Osteocyte (in vitro differentiated cells): ENCODE data around the gene PLEKHA6. TPM values are rescaled to one million over a fixed set of nuclear protein-coding genes. Genes with fewer than 3 reads are reported as not detected.

Experiments used
- DNase-seq: peaks from one replicate; pipeline ENCODE4 v3.0.0; 2021; ENCODE audit warnings: mixed read lengths; ENCODE audit not compliant: unreplicated experiment; ENCODE audit errors: extremely low spot score
- H3K27ac Mint-ChIP-seq: one replicate; pipeline ENCODE4 v1.8.0; 2021; ENCODE audit warnings: mild to moderate bottlenecking, mixed read lengths; ENCODE audit not compliant: unreplicated experiment
- H3K27me3 Mint-ChIP-seq: one replicate; pipeline ENCODE4 v1.8.0; 2021; ENCODE audit warnings: mixed read lengths; ENCODE audit not compliant: unreplicated experiment
- H3K36me3 Mint-ChIP-seq: one replicate; pipeline ENCODE4 v1.8.0; 2021; ENCODE audit warnings: mixed read lengths; ENCODE audit not compliant: unreplicated experiment
- H3K4me1 Mint-ChIP-seq: one replicate; pipeline ENCODE4 v1.8.0; 2021; ENCODE audit warnings: mixed read lengths; ENCODE audit not compliant: unreplicated experiment
- H3K4me3 Mint-ChIP-seq: one replicate; pipeline ENCODE4 v1.8.0; 2021; ENCODE audit warnings: mild to moderate bottlenecking, moderate library complexity, mixed read lengths; ENCODE audit not compliant: unreplicated experiment
- H3K9me3 Mint-ChIP-seq: one replicate; pipeline ENCODE4 v1.8.0; 2021; ENCODE audit warnings: mixed read lengths; ENCODE audit not compliant: unreplicated experiment
- CTCF ChIP-seq: fragments of 200-600 bp; sonication (generic); IDR thresholded peaks from 2 replicates; pipeline ENCODE4 v1.5.0; 2021; ENCODE audit warnings: antibody characterized with exemption, mild to moderate bottlenecking, moderate library complexity
- total RNA-seq: library from RNA; stranded (reverse); gene quantifications from 2 replicates; pipeline ENCODE4 v1.2.1, GENCODE V29; 2021

Gene PLEKHA6
- total RNA-seq, 1 donor from 2014 or later, result 0.24 TPM

GRCh38 chr1:204196068-204196795 lies 163.5 kb downstream of the PLEKHA6 start, which contains the start of gene KISS1:
Gene KISS1, minus strand, starts transcription at chr1:204196491. Its CDS starts 3,615 bp downstream, at chr1:204192876.
- no peak within 1 kb of the TSS for H3K4me3 Mint-ChIP-seq
- H3K36me3 Mint-ChIP-seq, result no peaks in the 10 kb centered on the region
- no peaks in the 10 kb centered on the region for H3K9me3 Mint-ChIP-seq
- no peak within 1 kb of the TSS for H3K27ac Mint-ChIP-seq
- peaks cover 19% of the 10 kb centered on the region for H3K27me3 Mint-ChIP-seq
- DNase-seq, result no peak
- no peak for TF ChIP-seq CTCF
- H3K4me1 Mint-ChIP-seq, result peaks cover 11% of the 10 kb centered on the region

- H3K27ac Mint-ChIP-seq, result no peak overlapping the region
- DNase-seq, result no peak
- no peaks in the 10 kb centered on the region for H3K9me3 Mint-ChIP-seq
- no peak for TF ChIP-seq CTCF
- H3K4me1 Mint-ChIP-seq, result peaks cover 19% of the 10 kb centered on the region
- H3K27me3 Mint-ChIP-seq, result peaks cover 28% of the 10 kb centered on the region
- no peaks in the 10 kb centered on the region for H3K36me3 Mint-ChIP-seq
- no peak overlapping the region for H3K4me3 Mint-ChIP-seq
Observed at GRCh38 chr1:204194771-204195170, 165.0 kb downstream of the PLEKHA6 start.

GRCh38 chr1:204194080-204194479 lies 165.6 kb downstream of the PLEKHA6 start:
- no peak for TF ChIP-seq CTCF
- Mint-ChIP-seq H3K27me3 (peaks cover 35% of the 10 kb centered on the region), H3K4me1 (peaks cover 20% of the 10 kb centered on the region)

GRCh38 chr1:204192589-204193352 lies 167.0 kb downstream of the PLEKHA6 start:
- no peaks in the 10 kb centered on the region for H3K9me3 Mint-ChIP-seq
- no peak overlapping the region for H3K27ac Mint-ChIP-seq
- H3K27me3 Mint-ChIP-seq, result peaks cover 44% of the 10 kb centered on the region
- H3K36me3 Mint-ChIP-seq, result no peaks in the 10 kb centered on the region
- H3K4me3 Mint-ChIP-seq, result no peak overlapping the region
- TF ChIP-seq CTCF, result no peak
- peaks cover 20% of the 10 kb centered on the region for H3K4me1 Mint-ChIP-seq
- no peak for DNase-seq

More at GRCh38 chr1:204194080-204194479, 165.6 kb downstream of the PLEKHA6 start:
- no peak for DNase-seq
- no peaks in the 10 kb centered on the region for H3K36me3 Mint-ChIP-seq
- H3K4me3 Mint-ChIP-seq, result no peak overlapping the region
- H3K9me3 Mint-ChIP-seq, result no peaks in the 10 kb centered on the region
- H3K27ac Mint-ChIP-seq, result no peak overlapping the region

GRCh38 chr1:204192046-204192445 lies 167.7 kb downstream of the PLEKHA6 start:
- Mint-ChIP-seq H3K27me3 (peaks cover 52% of the 10 kb centered on the region), H3K36me3 (no peaks in the 10 kb centered on the region)
- DNase-seq, result no peak

More at GRCh38 chr1:204192046-204192445, 167.7 kb downstream of the PLEKHA6 start:
- no peak for TF ChIP-seq CTCF
- no peaks in the 10 kb centered on the region for H3K9me3 Mint-ChIP-seq
- peaks cover 20% of the 10 kb centered on the region for H3K4me1 Mint-ChIP-seq
- no peak overlapping the region for H3K27ac Mint-ChIP-seq
- no peak overlapping the region for H3K4me3 Mint-ChIP-seq
